ENCODE measurements around the gene RASGRF2.

RASGRF2 gene

DNA sequence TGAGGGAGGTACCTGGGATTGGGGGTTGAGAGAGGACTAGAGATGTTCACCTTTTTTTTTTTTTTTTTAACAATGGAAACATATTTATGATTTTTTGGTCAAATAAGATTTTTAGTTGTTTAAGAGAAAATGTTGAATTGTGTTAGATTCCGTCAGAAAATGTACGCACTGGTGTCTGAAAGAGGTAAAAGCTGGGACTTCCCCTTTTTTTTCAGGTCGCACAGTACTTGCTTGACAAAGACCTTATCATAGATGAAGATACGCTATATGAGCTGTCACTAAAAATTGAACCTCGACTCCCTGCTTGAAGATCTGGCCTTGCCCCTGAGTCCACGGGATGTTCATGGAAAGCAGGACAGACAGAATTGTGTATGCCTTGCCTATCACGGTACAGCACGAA lies 265.3 kb downstream of the RASGRF2 start:
- Histone ChIP-seq H3K36me3 (no peaks in the 10 kb centered on the region), H3K9me3 (no peaks in the 10 kb centered on the region), H3K4me1 (no peaks in the 10 kb centered on the region), H3K27me3 (no peaks in the 10 kb centered on the region), H3K4me3 (ENCODE audit: low read depth, low read length) (no peak overlapping the region)
- DNase-seq = no peak
- TF ChIP-seq, protein P1, sequence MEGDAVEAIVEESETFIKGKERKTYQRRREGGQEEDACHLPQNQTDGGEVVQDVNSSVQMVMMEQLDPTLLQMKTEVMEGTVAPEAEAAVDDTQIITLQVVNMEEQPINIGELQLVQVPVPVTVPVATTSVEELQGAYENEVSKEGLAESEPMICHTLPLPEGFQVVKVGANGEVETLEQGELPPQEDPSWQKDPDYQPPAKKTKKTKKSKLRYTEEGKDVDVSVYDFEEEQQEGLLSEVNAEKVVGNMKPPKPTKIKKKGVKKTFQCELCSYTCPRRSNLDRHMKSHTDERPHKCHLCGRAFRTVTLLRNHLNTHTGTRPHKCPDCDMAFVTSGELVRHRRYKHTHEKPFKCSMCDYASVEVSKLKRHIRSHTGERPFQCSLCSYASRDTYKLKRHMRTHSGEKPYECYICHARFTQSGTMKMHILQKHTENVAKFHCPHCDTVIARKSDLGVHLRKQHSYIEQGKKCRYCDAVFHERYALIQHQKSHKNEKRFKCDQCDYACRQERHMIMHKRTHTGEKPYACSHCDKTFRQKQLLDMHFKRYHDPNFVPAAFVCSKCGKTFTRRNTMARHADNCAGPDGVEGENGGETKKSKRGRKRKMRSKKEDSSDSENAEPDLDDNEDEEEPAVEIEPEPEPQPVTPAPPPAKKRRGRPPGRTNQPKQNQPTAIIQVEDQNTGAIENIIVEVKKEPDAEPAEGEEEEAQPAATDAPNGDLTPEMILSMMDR (IDR thresholded peaks at IDR 0.05; ENCODE audit: low read depth, low read length) = no peak

DNA sequence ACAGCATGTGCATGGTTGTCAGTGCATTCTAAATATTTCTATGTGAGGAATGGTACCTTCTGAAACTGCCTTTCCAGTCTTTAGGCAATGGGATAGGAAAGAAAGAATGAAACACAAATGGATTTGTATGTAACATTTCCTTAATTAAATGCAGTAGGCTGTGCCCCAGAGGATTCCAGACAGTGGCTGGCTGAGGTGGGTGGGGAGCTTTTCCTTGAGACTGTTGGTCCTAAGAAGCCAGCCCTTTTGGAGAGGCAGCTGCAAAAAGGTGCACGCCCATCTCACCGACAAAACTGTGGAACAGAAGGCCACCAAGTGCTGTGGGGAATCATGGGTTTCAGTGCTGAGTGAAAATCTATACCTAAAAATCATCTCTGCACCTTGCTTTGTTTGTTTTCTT lies 266.1 kb downstream of the RASGRF2 start:
- H3K27me3 ChIP-seq = no peaks in the 10 kb centered on the region
- no peaks in the 10 kb centered on the region for H3K4me1 ChIP-seq
- TF ChIP-seq, protein P1 (IDR thresholded peaks at IDR 0.05; ENCODE audit: low read depth, low read length) = no peak
- no peak for DNase-seq
- no peaks in the 10 kb centered on the region for H3K9me3 ChIP-seq
- H3K4me3 ChIP-seq (ENCODE audit: low read depth, low read length) = no peak overlapping the region
- no peaks in the 10 kb centered on the region for H3K36me3 ChIP-seq

DNA sequence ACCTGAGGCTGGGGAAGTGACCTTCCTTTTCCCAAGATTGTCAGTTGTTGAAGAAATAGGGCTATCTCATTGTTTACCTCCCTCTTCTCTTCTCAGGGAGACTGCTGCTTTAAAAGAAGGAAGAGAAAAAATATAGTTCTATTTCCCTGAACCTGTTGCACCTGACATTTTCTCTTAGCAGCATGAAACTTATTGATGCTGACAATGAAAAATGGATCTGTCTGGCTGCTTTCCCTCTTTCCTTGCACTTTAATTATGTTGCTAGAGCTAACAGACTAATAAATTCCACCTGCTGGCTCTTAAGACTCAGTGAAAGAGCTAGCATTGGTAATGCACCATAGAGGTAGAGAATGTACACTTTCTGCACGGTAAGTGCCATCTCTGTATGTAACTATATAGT lies 266.8 kb downstream of the RASGRF2 start:
- H3K4me1 ChIP-seq = no peaks in the 10 kb centered on the region
- no peaks in the 10 kb centered on the region for H3K36me3 ChIP-seq
- no peak overlapping the region for H3K4me3 ChIP-seq (ENCODE audit: low read depth, low read length)
- no peaks in the 10 kb centered on the region for H3K27me3 ChIP-seq
- TF ChIP-seq, protein P1 (IDR thresholded peaks at IDR 0.05; ENCODE audit: low read depth, low read length) = no peak
- H3K9me3 ChIP-seq = no peaks in the 10 kb centered on the region
- no peak for DNase-seq

DNA sequence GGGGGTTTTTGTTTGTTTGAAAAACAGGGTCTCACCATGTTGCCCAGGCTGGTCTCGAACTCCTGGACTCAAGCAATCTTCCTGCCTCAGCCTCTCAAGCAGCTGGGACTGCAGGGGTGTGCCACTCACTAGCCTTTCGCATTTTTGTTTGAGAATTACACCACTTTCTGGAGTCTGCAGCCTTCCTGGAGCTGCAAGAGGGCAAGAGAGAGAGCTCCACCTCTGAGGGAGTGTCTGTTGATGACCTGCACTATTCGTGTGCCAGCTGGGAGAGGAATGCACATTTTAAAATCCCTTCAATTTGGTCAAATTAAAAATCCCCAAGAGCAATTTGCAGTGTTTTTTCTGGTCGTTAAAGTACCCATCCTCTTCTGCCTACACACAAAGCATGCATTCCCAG lies 267.9 kb downstream of the RASGRF2 start:
- DNase-seq = no peak
- Histone ChIP-seq H3K4me1 (no peaks in the 10 kb centered on the region), H3K4me3 (ENCODE audit: low read depth, low read length) (no peak overlapping the region), H3K27me3 (no peaks in the 10 kb centered on the region), H3K9me3 (no peaks in the 10 kb centered on the region), H3K36me3 (no peaks in the 10 kb centered on the region)
- TF ChIP-seq, protein P1 (IDR thresholded peaks at IDR 0.05; ENCODE audit: low read depth, low read length) = no peak

DNA sequence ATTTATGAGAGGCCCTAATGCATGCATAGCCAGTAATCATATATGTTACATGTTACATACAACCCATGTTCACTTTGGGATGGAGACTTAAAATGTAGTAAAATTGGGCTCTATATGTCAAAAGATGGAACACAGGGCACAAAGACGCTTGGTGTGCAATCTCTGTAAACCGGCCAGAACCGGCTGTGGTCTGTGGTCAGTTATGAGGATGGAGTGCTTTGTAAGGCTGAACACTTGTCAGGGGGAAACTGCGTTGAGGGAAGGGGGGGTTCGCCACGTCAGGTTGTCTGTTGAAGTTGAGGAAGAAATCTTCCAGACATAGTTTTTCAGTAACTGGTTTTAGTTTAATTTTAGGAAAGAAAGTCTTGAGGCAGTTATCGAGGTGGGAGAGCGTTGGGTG lies 270.3 kb downstream of the RASGRF2 start:
- Histone ChIP-seq H3K9me3 (no peaks in the 10 kb centered on the region), H3K4me3 (ENCODE audit: low read depth, low read length) (no peak overlapping the region), H3K27me3 (no peaks in the 10 kb centered on the region), H3K4me1 (no peaks in the 10 kb centered on the region), H3K36me3 (no peaks in the 10 kb centered on the region)
- DNase-seq = no peak
- TF ChIP-seq, protein P1 (IDR thresholded peaks at IDR 0.05; ENCODE audit: low read depth, low read length) = no peak

DNA sequence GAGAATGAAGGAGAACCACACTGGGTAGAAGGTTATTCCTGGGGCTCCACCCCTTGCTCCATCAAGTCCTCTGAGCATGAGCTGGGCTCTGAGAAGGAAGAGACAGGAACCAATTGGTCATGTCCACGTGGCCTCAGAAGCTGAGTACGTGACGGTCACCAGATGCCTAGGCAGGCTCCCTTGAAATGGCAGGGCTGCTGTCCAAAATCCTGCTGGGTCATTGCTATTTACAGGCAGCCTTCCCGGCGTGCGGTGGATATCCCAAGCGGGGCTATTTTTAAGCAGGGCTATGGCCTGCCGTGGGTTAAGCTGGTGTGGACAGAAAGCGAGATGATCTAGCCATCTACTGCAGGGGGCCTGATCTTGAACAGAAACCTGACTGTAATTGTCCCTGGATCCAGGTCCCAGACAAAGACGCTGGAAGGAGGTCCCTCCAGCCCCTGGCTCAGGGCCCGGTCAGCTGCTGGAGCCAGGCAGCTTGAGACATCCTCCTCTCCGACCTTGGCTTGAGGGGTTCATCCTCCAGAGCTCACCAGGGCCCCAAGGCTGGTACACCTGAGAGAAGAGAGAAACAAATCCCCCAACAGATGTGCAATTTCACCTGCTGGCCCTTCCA lies 272.4 kb downstream of the RASGRF2 start:
- Histone ChIP-seq H3K4me3 (ENCODE audit: low read depth, low read length) (no peak overlapping the region), H3K9me3 (no peaks in the 10 kb centered on the region), H3K4me1 (no peaks in the 10 kb centered on the region), H3K36me3 (no peaks in the 10 kb centered on the region), H3K27me3 (no peaks in the 10 kb centered on the region)
- TF ChIP-seq, protein P1 (IDR thresholded peaks at IDR 0.05; ENCODE audit: low read depth, low read length) = no peak
- no peak for DNase-seq
